GM12873 (cell line): ENCODE data around the gene NTMT1.

Source experiments
- CTCF ChIP-seq: IDR thresholded peaks from 2 replicates; pipeline ENCODE4 v1.5.1; 2012; ENCODE audit warnings: low read depth, mild to moderate bottlenecking, moderate library complexity, low read length, control low read depth; ENCODE audit not compliant: insufficient read depth; ENCODE audit errors: missing control alignments

The NTMT1 gene

GRCh38 chr9:129674229-129674628, 48.3 kb downstream of the NTMT1 start:
- TF ChIP-seq CTCF: no peak

- TF ChIP-seq CTCF: no peak
Measured at GRCh38 chr9:129675620-129676019, 49.7 kb downstream of the NTMT1 start.

- TF ChIP-seq CTCF: no peak
Measured at GRCh38 chr9:129676287-129676686, 50.3 kb downstream of the NTMT1 start.

- no peak for TF ChIP-seq CTCF
Measured at GRCh38 chr9:129676975-129677374, 51.0 kb downstream of the NTMT1 start.

GRCh38 chr9:129677456-129677855, 51.5 kb downstream of the NTMT1 start:
- no peak for TF ChIP-seq CTCF

- no peak for TF ChIP-seq CTCF
Measured at GRCh38 chr9:129678844-129679243, 52.9 kb downstream of the NTMT1 start.

- no peak for TF ChIP-seq CTCF
Measured at GRCh38 chr9:129679537-129679936, 53.6 kb downstream of the NTMT1 start.

- TF ChIP-seq CTCF: no peak
Measured at GRCh38 chr9:129681924-129682323, 56.0 kb downstream of the NTMT1 start.
